ENCODE data around the gene RAD18.

DNA sequence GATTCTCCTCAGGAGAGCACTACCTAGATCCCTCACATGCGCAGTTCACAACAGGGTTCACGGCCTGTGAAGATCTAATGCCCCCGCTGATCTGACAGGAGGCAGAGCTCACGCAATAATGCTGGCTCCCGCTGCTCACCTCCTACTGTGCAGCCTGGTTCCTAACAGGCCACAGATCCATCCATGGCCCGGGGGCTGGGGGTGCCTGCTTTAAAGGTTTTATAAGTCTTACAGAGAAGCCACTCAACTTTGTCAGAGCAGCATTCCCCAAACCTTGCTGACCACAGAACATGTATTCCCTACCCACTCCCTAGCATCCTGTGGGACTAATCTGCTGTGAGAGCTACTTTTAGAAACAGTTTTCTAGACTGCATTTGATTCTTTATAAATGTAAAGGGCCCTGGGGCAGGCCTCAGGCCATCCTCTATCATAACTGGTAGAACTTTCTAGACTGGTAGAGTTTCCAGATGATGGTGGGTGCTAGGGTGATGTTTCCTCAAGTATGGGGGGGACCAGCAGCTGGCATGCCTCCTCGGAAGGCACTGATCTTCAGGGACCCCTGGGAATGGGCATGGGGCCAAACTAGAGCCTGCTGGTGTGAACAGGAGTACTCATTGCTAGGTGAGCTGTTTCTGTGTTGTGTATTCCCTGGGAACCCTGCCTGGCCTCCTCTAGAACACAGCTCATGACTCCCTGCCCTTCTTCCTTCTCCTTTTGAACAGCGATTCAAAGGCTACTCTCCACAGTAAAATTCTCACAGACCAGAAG, 25.7 kb upstream of the RAD18 start:
- TF ChIP-seq ZNF223 (tag by site-specific recombination; IDR thresholded peaks at IDR 0.05) = no peak
- no peak for TF ChIP-seq ZNF707 (tag by site-specific recombination; IDR thresholded peaks at IDR 0.05)
- TF ChIP-seq, protein P1, sequence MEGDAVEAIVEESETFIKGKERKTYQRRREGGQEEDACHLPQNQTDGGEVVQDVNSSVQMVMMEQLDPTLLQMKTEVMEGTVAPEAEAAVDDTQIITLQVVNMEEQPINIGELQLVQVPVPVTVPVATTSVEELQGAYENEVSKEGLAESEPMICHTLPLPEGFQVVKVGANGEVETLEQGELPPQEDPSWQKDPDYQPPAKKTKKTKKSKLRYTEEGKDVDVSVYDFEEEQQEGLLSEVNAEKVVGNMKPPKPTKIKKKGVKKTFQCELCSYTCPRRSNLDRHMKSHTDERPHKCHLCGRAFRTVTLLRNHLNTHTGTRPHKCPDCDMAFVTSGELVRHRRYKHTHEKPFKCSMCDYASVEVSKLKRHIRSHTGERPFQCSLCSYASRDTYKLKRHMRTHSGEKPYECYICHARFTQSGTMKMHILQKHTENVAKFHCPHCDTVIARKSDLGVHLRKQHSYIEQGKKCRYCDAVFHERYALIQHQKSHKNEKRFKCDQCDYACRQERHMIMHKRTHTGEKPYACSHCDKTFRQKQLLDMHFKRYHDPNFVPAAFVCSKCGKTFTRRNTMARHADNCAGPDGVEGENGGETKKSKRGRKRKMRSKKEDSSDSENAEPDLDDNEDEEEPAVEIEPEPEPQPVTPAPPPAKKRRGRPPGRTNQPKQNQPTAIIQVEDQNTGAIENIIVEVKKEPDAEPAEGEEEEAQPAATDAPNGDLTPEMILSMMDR (tag by site-specific recombination; IDR thresholded peaks at IDR 0.05) = no peak
- no peak for TF ChIP-seq ZNF529 (tag by site-specific recombination; IDR thresholded peaks at IDR 0.05; ENCODE audit: insufficient replicate concordance)
- TF ChIP-seq, protein P2, sequence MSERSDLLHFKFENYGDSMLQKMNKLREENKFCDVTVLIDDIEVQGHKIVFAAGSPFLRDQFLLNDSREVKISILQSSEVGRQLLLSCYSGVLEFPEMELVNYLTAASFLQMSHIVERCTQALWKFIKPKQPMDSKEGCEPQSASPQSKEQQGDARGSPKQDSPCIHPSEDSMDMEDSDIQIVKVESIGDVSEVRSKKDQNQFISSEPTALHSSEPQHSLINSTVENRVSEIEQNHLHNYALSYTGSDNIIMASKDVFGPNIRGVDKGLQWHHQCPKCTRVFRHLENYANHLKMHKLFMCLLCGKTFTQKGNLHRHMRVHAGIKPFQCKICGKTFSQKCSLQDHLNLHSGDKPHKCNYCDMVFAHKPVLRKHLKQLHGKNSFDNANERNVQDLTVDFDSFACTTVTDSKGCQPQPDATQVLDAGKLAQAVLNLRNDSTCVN (tag by site-specific recombination; optimal IDR thresholded peaks at IDR 0.05) = no peak
- TF ChIP-seq ZFP37 (tag by site-specific recombination; IDR thresholded peaks at IDR 0.05) = no peak
- TF ChIP-seq KLF10 (tag by site-specific recombination; IDR thresholded peaks at IDR 0.05) = no peak
